Esophagus (tissue), 2 donors: ENCODE data around the gene DAB2IP. TPM values are rescaled to one million over a fixed set of nuclear protein-coding genes. Genes with fewer than 3 reads are reported as not detected.

Source experiments
- H3K27ac ChIP-seq, 2 donors: one replicate each; pipeline ENCODE4 v1.5.1; 2013; ENCODE audit warnings: low read depth in 2 of 2, mild to moderate bottlenecking in 2 of 2, inconsistent platforms in 1 of 2, low read length in 1 of 2, moderate library complexity in 1 of 2
- H3K27me3 ChIP-seq, 2 donors: one replicate each; pipeline ENCODE4 v1.6.1; 2013; ENCODE audit warnings: low read length in 2 of 2, control low read depth in 1 of 2, mild to moderate bottlenecking in 1 of 2; ENCODE audit not compliant: insufficient read depth in 2 of 2, control insufficient read depth in 1 of 2
- H3K36me3 ChIP-seq, 2 donors: one replicate each; pipeline ENCODE4 v1.6.1; 2013; ENCODE audit warnings: low read length in 1 of 2; ENCODE audit not compliant: control insufficient read depth in 2 of 2, insufficient read depth in 2 of 2
- H3K4me1 ChIP-seq, 2 donors: one replicate each; pipeline ENCODE4 v1.6.1; 2013; ENCODE audit warnings: low read length in 1 of 2; ENCODE audit not compliant: control insufficient read depth in 2 of 2, insufficient read depth in 2 of 2
- H3K4me3 ChIP-seq, 2 donors: one replicate each; pipeline ENCODE4 v1.5.1; 2013; ENCODE audit warnings: low read length in 2 of 2, mild to moderate bottlenecking in 2 of 2, low read depth in 1 of 2, moderate library complexity in 1 of 2
- H3K9me3 ChIP-seq, 2 donors: one replicate each; pipeline ENCODE4 v1.6.1; 2013; ENCODE audit warnings: mild to moderate bottlenecking in 2 of 2, low read depth in 1 of 2, low read length in 1 of 2, moderate library complexity in 1 of 2; ENCODE audit not compliant: control insufficient read depth in 2 of 2, insufficient read depth in 1 of 2
- WGBS, 2 donors: extraction: QIAGEN DNeasy Blood & Tissue Kit; methylation state at CpG; one replicate each; pipeline ENCODE4 v1.1.7; 2013; 5-methylcytosine and 5-hydroxymethylcytosine counted together
- polyA plus RNA-seq, 2 donors: library from polyadenylated mRNA; stranded (reverse); fragments of 200-250 nt; gene quantifications; one replicate each; pipeline ENCODE4 v1.2.3, GENCODE V29; 2013
- donor health status: healthy with polysubstance abuse.
- donor health status: Bipolar disorder and iron deficiency.

Gene DAB2IP
- polyA plus RNA-seq, 2 donors = 16.7 to 26.4 TPM

DNA sequence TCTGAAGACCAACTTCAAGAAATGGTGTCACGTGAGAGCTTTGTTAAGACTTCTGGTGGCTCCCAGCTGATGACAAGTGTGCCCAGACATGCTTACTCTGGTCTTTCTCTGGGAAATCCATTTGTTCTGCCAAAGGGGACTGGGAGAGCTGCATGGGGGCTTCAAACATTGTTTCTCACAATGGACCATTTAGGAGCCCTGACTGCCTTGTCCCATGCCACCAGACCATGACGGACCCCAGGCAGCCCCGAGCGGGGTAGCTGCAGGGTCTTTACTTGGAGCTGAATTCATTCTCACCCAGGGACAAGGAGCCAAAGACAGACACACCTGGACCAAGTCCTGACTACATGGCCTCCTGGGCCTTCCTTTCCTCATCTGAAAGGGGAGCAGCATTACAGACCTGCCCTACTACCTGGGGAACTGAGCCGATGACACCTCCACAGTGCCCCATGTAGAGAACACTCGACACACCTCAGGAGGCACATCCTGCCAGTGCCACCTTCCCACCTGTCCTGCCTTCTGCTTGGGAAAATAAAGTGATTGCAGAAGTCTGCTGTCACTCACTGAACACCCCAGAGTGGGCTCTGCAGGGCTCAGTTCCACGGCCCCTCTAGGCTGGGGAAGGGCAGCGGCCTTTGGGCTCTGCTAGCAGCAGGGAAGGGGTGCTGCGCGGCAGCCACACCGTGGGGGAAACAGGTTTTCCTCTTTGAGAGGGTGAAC lies 169.0 kb downstream of the DAB2IP start:
- no peaks in the 10 kb centered on the region for H3K36me3 ChIP-seq
- H3K27ac ChIP-seq = no peak overlapping the region
- 92 to 94% methylated on average over 11 of the region's 11 CpGs for WGBS, 2 donors
- no peaks in the 10 kb centered on the region for H3K9me3 ChIP-seq
- no peaks in the 10 kb centered on the region for H3K27me3 ChIP-seq
- peaks cover 0 to 3% of the 10 kb centered on the region in 2 donors for H3K4me1 ChIP-seq
- no peak overlapping the region for H3K4me3 ChIP-seq

- Histone ChIP-seq H3K36me3 (no peaks in the 10 kb centered on the region), H3K4me1 (peaks cover 0 to 3% of the 10 kb centered on the region in 2 donors), H3K27me3 (no peaks in the 10 kb centered on the region), H3K9me3 (no peaks in the 10 kb centered on the region), H3K27ac (no peak overlapping the region), H3K4me3 (no peak overlapping the region)
- 90 to 93% methylated on average over 5 of the region's 5 CpGs for WGBS, 2 donors
Measured at GRCh38 chr9:121821326-121821725, 169.9 kb downstream of the DAB2IP start.

DNA sequence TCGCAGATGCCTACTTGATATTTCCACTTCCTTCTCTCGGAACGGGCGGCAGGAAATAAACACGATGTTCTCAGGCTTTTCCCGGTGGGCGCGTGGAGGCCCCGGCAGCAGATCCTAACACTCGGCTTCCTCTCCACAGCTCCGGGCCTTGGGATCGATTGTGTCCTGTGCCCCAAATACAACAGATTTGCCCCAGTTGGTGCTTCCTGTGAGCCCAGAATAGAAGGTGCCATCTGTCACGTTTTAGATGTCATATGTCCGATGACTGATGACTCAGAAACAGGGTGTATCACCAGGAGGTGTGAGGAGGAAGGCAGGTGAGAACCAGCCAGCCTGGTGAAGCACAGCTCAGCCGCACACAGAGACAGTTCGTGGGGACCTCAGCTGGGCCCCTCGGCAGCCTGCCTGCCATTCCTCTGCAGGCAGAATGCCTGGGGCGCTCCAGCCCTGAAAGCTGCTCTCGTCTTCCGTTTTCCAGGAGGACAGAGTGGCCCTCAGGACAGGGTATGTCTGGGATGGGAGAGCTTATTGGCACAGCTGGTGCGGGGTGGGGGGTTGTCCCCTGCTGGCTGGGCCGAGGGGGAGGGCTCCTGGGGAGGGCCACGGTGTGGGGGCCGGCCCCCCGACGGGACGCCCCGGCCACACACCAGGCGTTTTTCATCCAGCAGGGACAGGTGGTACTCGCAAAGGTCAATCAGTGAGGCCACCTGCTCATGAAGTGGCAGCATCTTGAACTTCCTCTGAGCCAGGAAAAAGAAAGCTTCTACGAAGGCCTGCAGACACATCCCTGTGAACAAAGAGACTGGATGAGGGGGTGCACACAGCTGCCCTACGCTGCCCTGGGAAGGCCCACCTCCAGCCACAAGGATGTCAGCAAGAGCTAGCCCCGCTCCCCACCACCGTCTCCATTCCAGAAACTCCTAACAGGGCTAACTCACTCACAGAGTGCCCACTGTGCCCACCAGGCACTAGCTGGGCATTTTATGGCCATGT lies 171.0 kb downstream of the DAB2IP start:
- no peak overlapping the region for H3K27ac ChIP-seq
- no peaks in the 10 kb centered on the region for H3K27me3 ChIP-seq
- H3K4me3 ChIP-seq = no peak overlapping the region
- H3K9me3 ChIP-seq = no peaks in the 10 kb centered on the region
- WGBS, 2 donors = 83 to 84% methylated on average over 34 of the region's 34 CpGs
- H3K4me1 ChIP-seq = peaks cover 0 to 3% of the 10 kb centered on the region in 2 donors
- H3K36me3 ChIP-seq = no peaks in the 10 kb centered on the region

- no peaks in the 10 kb centered on the region for H3K27me3 ChIP-seq
- no peaks in the 10 kb centered on the region for H3K36me3 ChIP-seq
- H3K4me1 ChIP-seq = peaks cover 0 to 3% of the 10 kb centered on the region in 2 donors
- no peak overlapping the region for H3K27ac ChIP-seq
- no peak overlapping the region for H3K4me3 ChIP-seq
- 90 to 95% methylated on average over 13 of the region's 13 CpGs for WGBS, 2 donors
- H3K9me3 ChIP-seq = no peaks in the 10 kb centered on the region
Measured at GRCh38 chr9:121823451-121824169, 172.2 kb downstream of the DAB2IP start.

DNA sequence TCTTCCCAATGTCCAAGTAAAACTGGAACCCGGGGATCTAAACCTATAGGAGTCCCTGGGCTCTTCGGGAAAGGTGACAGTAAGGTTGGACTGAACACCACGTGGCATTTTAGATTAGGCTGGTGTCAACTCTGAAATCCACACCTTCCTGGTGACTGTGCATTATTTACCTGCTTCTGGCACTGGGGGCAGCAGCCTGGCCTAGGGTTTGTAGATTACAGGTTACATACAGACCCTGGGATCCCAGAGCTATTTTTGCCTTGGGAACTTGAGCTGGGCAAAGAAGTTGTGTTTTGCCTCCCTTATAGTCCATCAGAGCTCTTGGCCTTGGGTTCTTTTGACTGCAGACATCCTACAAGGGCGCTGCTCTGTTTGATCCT lies 173.2 kb downstream of the DAB2IP start:
- H3K27ac ChIP-seq = no peak overlapping the region
- no peaks in the 10 kb centered on the region for H3K27me3 ChIP-seq
- no peak overlapping the region for H3K4me3 ChIP-seq
- H3K4me1 ChIP-seq = no peaks in the 10 kb centered on the region
- H3K9me3 ChIP-seq = no peaks in the 10 kb centered on the region
- WGBS, 2 donors = 72 to 74% methylated on average over 4 of the region's 4 CpGs
- H3K36me3 ChIP-seq = no peaks in the 10 kb centered on the region

GRCh38 chr9:121825031-121825691 lies 173.7 kb downstream of the DAB2IP start:
- no peak overlapping the region for H3K4me3 ChIP-seq
- 74 to 77% methylated on average over 12 of the region's 12 CpGs for WGBS, 2 donors

GRCh38 chr9:121826711-121827110 lies 175.3 kb downstream of the DAB2IP start:
- WGBS, 2 donors = 91 to 93% methylated on average over 7 of the region's 7 CpGs
- H3K36me3 ChIP-seq = no peaks in the 10 kb centered on the region
- no peaks in the 10 kb centered on the region for H3K27me3 ChIP-seq
- H3K9me3 ChIP-seq = no peaks in the 10 kb centered on the region
- H3K4me3 ChIP-seq = no peak overlapping the region
- H3K27ac ChIP-seq = no peak overlapping the region
- H3K4me1 ChIP-seq = no peaks in the 10 kb centered on the region

More at GRCh38 chr9:121825031-121825691, 173.7 kb downstream of the DAB2IP start:
- no peak overlapping the region for H3K27ac ChIP-seq
- H3K9me3 ChIP-seq = no peaks in the 10 kb centered on the region
- no peaks in the 10 kb centered on the region for H3K4me1 ChIP-seq
- H3K36me3 ChIP-seq = no peaks in the 10 kb centered on the region
- H3K27me3 ChIP-seq = no peaks in the 10 kb centered on the region

GRCh38 chr9:121827251-121827967 lies 176.0 kb downstream of the DAB2IP start:
- WGBS, 2 donors = 88 to 90% methylated on average over 17 of the region's 17 CpGs
- H3K27me3 ChIP-seq = no peaks in the 10 kb centered on the region

More at GRCh38 chr9:121827251-121827967, 176.0 kb downstream of the DAB2IP start:
- H3K9me3 ChIP-seq = no peaks in the 10 kb centered on the region
- H3K27ac ChIP-seq = no peak overlapping the region
- H3K4me3 ChIP-seq = no peak overlapping the region
- no peaks in the 10 kb centered on the region for H3K4me1 ChIP-seq
- H3K36me3 ChIP-seq = no peaks in the 10 kb centered on the region
